SK-N-DZ (cell line): ENCODE measurements around the gene PDHB.

ENCODE experiments used
- DNase-seq: peaks from one replicate; pipeline ENCODE4 v3.0.0-alpha.2; 2015; ENCODE audit warnings: low spot score

PDHB gene

DNA sequence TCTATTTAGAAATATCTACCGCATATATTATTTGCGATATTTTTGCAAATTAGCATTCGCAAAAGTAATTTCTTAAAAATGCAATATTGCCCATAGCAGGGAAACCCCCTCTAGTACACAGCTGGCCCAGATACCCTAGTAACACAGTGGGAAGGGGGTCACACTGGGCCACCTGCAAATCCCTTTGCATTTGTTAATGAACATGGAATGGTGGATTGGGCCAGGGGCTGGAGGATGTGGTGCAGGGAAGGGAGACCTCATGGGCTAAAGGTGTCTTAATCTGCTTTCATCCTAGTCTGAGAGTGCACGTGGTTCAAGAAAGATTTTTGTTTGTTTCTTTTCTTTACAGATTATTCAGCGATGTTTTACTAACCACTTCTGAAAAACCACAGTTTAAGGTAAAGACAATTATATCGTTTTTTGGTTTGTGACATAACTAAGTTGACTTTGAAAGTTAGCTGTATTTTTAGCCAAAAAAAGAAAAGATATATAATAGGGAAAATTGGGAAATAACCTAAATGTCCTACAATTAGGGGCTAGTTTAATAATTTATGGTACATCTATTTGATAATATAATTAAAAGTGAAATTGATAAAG, 30.0 kb downstream of the PDHB start:
- no peak for DNase-seq

GRCh38 chr3:58398669-58399333, 34.8 kb downstream of the PDHB start:
- no peak for DNase-seq

DNA sequence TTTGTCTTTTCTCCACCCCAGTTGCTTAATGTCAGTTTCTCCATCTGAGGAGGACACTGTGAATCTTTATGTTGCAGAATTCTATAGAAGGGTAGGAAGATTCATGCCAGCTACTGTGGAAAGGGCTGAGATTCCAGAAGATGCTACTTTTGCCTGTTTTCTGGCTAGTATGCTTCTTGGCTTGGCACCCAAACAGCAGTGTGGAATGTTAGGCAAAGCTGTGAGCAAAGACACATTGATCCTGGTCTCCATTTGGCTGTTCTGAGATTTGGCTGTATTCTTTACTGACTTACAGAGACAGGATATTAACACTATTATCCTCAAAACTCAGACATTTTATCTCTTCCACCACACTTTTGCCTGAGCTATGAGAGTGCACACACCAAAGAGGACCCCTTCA, 39.3 kb downstream of the PDHB start:
- DNase-seq, result no peak

GRCh38 chr3:58392181-58392580, 41.5 kb downstream of the PDHB start:
- DNase-seq, result peak; percentile 3

- no peak for DNase-seq
These were observed 42.3 kb downstream of the PDHB start for GRCh38 chr3:58391156-58391865.

DNA sequence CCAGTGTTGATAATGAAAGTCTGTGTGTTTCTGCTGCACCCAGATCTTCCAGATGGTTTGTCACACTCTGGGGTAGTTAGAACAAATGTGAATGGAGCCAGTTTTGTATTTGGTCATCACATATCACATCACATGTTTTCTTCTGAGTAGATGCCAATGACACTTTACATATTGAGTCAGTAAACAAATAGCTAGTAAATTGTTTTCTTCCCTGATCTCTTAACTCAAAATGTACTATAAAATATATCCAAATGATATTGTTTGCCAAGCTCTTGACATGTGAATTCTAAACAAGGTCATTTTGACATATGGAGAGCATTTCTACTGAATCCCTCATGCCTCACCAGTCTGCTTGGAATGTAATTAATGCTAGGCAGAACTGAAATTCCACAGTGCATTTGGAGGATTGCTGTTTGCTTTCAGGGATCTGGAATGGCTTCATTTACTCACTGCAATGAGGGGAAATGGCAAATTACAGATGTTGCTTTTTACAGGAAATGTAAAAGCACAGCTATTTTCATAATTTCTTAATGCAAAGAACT, 45.0 kb downstream of the PDHB start:
- no peak for DNase-seq

DNA sequence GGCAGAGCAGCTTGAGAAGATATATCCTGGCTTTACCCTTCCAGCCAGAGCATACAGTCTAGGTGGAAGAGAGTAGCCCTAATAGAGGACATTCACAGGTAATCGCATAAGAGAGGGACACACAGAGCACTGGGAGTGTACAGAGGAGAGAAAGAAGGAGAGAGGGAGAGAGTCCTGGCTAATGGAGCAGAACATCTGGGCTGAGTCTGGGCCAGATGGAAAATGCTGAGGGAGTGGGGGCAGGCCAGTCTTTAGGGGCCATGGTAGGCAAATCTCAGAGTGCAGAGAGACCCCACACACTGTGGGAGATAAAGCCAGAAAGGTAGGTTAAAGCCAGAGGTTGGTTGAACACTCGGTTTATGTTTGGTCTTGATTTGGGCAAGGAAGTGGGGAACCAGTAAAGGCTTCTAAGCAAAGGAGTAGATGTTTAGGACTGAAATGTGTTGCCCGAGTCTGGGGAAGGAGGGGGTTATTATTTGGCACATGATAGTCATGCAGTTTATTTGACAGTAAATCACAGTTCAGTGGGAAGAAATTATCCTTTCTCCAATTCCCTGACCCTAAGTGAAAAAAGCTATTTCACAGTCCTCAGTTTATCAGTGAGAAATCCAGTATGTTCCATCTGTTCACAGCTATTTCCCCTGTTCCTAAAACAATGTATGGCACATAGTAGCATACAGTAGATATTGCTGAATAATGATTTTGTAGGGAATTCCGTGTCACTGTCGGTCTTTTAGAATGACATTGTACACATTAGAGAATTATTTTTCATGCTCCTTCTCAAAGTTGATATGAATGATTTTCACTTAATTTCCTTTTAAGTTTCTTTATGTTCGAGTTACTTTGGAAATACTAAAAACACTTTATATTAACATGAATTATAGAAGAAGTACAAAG, 45.7 kb downstream of the PDHB start:
- DNase-seq, result no peak

DNA sequence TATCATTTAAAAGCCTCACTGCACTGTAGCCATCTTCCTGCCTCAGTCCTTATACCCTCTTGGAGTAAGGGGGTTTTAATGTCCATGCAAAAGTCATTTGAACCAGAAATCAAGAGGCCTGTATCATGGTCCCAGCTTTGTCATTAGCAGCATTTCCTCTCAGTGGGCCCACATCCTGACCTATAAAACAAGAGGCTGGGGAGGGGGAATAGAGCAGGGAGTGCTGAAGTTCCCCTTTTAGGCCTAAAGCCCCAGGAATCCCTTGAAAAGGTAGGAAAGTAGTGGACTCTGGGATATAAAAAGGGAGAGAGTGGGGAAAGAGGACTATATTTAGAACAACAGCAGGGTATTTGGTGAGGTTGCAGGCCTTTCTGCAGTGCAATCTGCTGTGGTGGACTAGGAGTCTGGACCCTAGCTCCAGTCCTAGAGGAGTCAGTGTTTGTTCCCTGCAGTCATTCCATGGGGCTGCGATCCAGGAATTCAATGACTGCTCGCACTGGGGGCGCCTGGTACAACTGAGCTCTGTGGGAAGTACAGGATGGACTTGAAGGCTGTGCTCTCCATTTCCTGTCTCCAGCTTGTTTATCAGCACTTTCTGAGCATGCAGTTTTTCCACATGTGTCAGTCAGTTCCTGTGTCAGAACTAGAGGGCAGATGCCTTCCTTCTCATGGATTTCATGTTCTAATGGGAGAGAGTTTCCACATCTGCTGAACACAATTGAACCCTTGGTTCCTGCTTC, 46.8 kb downstream of the PDHB start:
- no peak for DNase-seq

DNA sequence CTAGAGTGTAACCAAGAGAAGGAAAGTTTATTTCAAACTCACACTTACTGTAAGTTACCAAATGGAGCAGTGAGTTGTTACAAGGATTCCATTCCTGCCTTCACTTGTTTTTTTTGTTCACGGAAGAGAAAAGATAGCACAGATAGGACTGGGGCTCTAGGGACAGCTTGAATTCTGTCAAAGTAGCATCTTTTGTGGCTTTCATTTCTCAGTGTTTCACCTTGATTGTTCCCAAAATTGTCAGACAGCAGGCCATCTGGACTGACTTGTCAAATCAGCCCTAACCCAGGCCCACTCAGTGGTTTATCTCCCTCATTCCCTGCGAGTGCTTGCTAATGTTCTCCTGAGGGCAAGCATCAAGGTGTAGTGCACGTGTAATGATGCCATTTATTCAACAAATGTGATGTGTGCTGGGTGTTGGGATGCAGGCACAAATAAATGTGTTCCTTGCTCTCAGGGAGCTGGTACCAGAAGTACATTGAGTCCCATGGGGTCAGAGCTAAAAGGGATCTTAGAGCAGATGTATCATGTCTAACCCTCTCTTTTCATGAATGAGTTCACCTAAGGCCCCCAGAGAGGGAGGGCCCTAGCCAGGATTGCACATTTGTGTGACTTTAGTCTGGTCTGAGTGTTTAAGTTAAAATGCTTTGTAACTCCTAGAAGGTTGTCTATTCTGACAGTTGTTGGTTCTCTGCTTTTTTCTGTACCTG, 49.1 kb downstream of the PDHB start:
- DNase-seq, result no peak

DNA sequence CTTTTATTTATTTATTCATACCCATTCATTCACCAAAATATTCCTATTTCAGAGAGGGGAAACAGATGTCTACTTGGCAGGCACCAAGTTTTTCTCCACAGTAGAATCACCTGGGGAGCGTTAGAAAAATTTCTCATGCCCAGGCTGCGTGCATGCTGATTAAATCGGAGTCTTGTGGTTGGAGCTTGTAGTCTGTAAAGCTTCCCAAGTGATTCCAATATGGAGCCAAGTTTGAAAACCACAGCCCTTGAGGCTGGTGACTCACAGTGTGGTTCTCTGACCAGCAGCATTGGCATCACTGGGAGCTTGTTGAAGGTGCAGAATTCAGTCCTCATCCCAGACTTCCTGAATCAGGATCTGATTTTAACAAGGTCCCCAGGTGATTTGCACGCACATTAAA, 49.7 kb downstream of the PDHB start:
- no peak for DNase-seq

DNA sequence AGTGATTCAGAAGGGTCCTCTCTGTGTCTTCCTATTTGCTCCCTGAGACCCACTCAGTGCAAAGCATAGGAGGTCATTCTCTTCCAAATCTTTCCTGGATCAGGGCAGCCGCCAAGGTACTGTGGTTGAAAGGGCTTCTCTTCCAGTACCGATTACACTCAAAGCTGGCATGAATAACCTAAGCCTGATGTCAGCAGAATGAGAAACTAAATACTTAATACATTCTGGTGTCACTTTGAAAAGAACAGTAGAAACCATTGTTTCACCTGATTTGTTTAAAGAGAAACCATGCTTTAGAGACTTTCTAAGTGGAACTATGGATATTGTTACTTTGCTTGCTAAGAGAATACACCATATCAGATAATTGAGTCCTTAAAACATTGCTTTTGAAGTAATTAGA, 50.2 kb downstream of the PDHB start:
- no peak for DNase-seq

DNA sequence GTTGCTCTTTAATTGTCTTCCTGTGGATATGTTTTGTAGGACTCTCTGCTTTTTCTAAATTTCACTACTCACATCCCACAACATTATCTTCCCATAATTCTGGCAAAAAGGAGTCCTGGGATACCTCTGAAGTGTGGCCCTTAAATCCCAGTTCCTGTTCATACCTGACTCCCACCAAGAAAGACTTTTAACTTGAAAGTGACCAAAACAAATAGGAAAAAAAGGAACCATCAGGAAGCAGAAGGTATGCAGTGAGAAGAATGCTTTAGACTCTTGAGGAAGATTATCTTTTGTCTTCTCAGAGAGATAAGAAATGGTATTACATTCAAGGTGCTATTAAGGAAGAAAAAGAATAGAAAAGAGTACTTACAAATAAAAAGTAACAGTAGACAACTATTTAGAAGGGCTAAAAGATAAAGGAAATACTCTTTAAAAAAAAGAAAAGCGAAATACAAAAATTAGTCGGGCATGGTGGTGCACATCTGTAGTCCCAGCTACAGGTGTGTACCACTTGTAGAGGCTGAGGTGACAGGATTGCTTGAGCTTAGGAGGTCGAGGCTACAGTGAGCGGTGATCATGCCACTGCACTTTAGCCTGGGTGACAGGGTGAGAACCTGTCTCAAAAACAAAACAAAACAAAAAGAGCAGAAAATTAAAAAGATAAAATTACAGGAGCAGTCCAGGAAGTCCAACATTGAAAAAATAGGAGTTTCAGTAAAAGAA, 54.1 kb downstream of the PDHB start:
- DNase-seq, result no peak

DNA sequence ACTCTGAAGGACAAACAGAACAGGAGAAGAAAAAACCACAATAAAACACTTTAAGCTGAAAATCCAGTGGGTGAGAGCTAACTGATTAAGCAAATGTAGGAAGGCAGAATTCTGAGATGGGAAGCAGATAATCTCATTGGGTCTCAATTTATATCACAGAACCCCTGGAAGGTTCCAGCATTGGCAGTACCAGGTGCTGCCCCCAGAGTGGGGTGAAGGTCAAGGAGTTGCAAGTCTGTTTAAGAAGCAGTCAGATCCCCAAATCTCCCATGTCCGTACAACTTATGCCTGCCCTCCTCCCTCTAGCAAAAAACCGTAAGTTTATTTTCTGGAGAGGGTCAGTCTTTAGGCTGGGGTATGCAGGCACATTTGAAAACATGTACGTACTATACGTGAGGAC, 55.9 kb downstream of the PDHB start:
- no peak for DNase-seq
